ENCODE data around the gene SLC35B1. TPM values are rescaled to one million over a fixed set of nuclear protein-coding genes. Genes with fewer than 3 reads are reported as not detected.

The SLC35B1 gene, protein sequence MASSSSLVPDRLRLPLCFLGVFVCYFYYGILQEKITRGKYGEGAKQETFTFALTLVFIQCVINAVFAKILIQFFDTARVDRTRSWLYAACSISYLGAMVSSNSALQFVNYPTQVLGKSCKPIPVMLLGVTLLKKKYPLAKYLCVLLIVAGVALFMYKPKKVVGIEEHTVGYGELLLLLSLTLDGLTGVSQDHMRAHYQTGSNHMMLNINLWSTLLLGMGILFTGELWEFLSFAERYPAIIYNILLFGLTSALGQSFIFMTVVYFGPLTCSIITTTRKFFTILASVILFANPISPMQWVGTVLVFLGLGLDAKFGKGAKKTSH
- total RNA-seq = 10 to 100 TPM; 29.1 to 60.9 TPM

DNA sequence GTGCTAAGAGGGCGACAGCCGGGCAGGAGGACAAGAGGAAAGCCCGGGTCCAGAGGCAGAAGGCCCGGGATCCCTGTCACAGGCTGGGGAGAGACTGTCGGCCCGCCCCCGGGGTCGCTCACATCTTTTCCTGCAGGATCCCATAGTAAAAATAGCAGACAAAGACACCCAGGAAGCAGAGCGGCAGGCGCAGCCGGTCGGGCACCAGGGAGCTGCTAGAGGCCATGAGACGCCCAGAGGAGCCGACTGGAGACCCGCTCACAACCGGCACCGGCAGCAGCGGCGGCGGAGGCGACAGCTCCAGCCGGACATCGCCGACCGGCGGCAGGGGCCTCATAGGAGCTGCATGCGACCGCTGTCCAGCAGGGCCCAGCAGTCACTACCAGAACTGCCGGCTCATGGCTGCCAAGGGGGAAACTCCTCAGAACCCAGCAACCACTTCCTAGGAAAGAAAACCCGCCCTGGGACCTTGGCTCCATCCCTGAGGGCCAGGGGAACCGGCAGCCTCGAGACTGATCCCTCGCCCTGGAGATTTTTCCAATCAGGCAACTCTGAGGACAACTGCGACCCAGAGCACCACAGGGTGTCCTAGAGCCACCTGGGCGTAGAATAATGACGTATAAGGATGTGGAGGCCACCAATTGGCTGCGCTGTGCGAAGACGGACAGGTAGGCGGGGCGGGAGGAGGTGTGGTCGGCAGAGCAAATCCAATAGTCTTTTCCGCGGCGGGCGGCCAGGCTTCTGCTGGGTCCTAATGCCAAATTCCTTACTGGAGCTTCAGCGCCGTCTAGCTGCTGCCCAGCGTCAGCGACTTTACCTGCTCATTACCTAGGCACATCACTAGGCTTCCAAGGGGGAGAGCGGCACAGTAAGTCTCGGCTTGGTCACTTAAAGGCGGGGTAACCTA lies at the start of gene SLC35B1:
TSS of gene SLC35B1 (minus strand) at position 357 of the 907 bp plus-strand sequence. CDS start at position 226, 131 bp downstream.
- Mint-ChIP-seq H3K36me3 (ENCODE audit: low read depth) (peaks cover 66% of the 10 kb centered on the region), H3K4me3 (peak within 1 kb of the TSS; percentile 92), H3K27ac (peak within 1 kb of the TSS; percentile 94), H3K27me3 (no peaks in the 10 kb centered on the region), H3K9me3 (no peaks in the 10 kb centered on the region), H3K4me1 (peaks cover 19% of the 10 kb centered on the region)
- ATAC-seq (replicated peaks) = peak; percentile 95

DNA sequence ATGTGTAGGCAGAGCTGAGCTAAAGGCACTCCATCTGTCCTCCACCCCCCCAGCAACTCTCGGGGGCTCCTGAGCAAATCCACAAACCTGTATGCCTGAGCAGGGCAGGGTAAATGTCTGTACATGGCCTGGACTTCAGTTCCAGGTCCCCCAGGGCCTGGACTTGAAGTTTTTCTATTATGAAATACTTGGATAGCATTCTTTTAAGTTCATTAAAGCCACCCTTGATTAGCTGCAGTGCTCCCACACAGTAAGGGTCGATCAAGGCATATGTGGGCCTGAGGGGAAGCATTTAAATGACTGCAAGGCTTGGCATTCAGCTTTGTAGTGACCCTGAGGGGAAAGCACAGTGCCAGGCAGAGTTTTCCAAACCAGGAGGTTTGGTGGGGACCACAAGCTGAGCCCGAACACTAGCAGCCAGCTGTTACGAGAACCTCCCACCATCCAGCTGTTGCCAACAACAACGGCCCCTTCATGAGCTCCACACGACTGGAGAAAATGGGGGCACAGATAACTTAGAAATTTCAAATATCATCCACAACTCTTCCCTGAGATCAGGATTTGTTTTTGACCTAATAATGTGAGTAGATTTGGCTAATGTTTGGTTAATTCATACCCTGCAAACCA lies 49.5 kb upstream of the SLC35B1 start:
- Mint-ChIP-seq H3K36me3 (ENCODE audit: low read depth) (peaks cover 39% of the 10 kb centered on the region), H3K4me3 (peak overlapping the region; percentile 11), H3K4me1 (peaks cover 50% of the 10 kb centered on the region), H3K27ac (peak overlapping the region; percentile 53), H3K9me3 (no peaks in the 10 kb centered on the region), H3K27me3 (no peaks in the 10 kb centered on the region)
- ATAC-seq (replicated peaks) = no peak

DNA sequence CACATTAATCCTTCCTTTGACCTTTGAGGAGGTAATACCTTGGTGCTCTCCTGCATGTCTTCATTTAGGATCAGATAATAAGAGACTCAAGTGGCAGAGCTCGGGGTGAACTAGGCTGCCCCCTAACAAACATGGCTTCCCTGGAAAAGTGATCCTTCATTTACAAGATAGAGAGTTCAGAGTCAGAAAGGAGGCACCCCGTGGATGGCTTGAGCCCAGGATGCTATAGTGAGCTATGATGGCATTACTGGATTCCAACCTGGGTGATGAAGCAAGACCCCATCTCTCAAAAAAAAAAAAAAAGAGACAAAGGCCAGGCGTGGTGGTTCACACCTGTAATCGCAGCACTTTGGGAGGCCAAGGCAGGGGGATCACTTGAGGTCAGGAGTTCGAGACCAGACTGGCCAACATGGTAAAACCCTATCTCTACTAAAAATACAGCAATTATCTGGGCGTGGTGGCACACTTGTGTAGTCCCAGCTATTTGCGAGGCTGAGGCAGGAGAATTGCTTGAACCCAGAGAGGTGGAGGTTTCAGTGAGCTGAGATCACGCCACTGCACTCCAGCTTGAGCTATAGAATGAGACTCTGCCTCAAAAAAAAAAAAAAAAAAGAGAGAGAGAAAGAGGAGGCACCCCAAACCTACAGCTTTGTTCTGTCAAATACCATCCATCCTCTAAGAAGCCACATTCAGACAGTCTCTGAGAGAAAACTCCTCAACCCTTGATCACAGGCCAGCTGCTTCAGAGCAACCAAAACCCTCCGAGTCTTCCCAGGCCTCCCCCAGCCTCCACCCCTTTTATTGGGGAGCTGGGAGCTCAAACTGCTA lies 48.8 kb upstream of the SLC35B1 start:
- Mint-ChIP-seq H3K27me3 (no peaks in the 10 kb centered on the region), H3K27ac (peak overlapping the region; percentile 53), H3K4me1 (peaks cover 46% of the 10 kb centered on the region), H3K36me3 (ENCODE audit: low read depth) (peaks cover 39% of the 10 kb centered on the region), H3K9me3 (no peaks in the 10 kb centered on the region), H3K4me3 (peak overlapping the region; percentile 12)
- no peak for ATAC-seq (replicated peaks)

DNA sequence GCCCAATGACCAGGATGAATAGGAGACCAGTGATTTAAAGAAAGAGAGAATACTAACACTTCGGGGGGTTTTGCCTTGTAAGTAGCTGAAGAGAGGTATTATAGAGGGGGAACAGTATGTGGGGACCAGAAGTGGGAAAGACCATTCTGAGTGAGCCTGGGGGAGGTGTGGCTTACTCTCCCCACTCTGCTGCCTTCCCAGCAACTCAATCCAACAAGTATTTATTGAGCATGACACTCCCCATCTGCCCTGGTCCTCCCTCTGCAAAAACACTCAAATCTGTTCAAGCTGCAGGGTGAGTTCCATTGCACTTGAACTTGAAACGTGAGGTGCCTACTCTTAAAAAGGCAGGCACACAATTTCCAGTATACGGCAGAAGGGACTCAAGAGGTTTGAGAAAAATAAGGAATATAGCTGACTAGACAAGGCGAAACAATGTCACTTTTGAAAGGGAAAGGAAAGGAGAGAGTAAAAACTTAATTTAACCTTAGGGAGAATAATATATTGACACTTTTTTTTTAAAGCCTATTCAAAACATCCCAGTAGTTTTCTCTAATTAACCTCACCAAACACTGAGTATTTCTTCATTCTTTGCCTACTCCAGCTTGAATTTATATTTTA lies 48.0 kb upstream of the SLC35B1 start:
- peaks cover 39% of the 10 kb centered on the region for H3K36me3 Mint-ChIP-seq (ENCODE audit: low read depth)
- peak overlapping the region; percentile 53 for H3K27ac Mint-ChIP-seq
- peak overlapping the region; percentile 12 for H3K4me3 Mint-ChIP-seq
- H3K27me3 Mint-ChIP-seq = no peaks in the 10 kb centered on the region
- H3K9me3 Mint-ChIP-seq = no peaks in the 10 kb centered on the region
- H3K4me1 Mint-ChIP-seq = peaks cover 42% of the 10 kb centered on the region
- no peak for ATAC-seq (replicated peaks)

DNA sequence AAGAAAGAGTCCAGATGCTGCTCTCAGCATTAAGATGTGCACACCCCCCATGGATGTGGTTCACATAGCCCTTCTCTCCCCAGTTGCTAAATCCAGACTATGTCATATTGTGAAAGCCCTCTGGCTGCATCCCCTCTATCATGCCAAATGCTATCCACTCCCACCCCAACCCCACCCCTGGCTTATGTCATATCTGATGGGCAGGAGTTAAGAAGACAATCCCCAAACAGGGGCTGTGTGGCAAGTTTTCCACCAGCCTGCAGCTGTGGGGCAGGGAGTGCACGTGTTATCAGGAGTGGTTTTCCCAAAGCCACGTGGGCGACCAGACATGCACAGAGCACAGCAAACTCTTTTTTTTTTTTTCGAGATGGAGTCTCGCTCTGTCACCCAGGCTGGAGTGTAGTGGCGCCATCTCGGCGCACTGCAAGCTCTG lies 46.2 kb upstream of the SLC35B1 start:
- ATAC-seq (replicated peaks) = no peak
- H3K27ac Mint-ChIP-seq = peak overlapping the region; percentile 55
- peaks cover 31% of the 10 kb centered on the region for H3K36me3 Mint-ChIP-seq (ENCODE audit: low read depth)
- no peaks in the 10 kb centered on the region for H3K9me3 Mint-ChIP-seq
- H3K4me1 Mint-ChIP-seq = peaks cover 38% of the 10 kb centered on the region
- peak overlapping the region; percentile 21 for H3K4me3 Mint-ChIP-seq
- H3K27me3 Mint-ChIP-seq = no peaks in the 10 kb centered on the region

DNA sequence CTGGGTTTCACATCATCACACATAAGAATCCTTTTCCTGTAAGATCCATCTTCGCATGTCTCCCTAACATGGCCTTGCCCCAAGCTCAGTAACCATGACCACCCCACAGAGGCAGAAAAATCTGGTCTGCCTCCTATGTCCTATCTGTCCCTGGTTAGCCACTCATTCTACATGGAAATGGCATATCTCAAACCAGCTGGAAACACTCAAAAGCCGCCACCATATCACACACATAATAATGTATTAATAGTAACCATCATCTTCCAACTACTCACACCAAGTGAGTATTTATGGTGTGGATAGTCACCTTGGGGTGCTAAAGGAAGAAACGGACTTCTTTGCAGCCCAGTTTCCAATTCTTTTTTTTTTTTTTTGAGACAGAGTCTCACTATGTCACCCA lies 44.7 kb upstream of the SLC35B1 start:
- Mint-ChIP-seq H3K4me3 (peak overlapping the region; percentile 21), H3K9me3 (no peaks in the 10 kb centered on the region), H3K27me3 (no peaks in the 10 kb centered on the region), H3K27ac (peak overlapping the region; percentile 55), H3K36me3 (ENCODE audit: low read depth) (peaks cover 26% of the 10 kb centered on the region), H3K4me1 (peaks cover 46% of the 10 kb centered on the region)
- ATAC-seq (replicated peaks) = no peak

DNA sequence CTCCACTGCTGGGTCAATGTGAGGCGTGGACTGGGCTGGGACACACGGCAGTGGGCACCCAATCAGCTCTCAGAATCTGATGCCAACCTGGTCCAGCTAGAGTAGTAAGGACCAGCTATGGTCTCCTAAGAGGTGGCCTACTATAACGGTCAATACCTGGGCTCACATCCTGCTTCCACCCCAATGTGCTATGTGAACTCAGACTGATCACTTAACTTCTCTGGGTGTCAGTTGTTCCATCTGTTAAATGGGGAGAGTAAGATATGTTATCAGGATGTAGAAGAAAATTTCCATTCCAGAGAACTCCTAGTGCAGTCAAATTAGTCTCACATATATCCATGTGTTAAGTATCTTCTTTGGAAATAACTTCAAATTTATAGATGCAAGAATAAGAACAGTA lies 42.0 kb upstream of the SLC35B1 start:
- Mint-ChIP-seq H3K27ac (peak overlapping the region; percentile 34), H3K4me1 (peaks cover 59% of the 10 kb centered on the region), H3K4me3 (peak overlapping the region; percentile 25), H3K27me3 (no peaks in the 10 kb centered on the region), H3K9me3 (no peaks in the 10 kb centered on the region), H3K36me3 (ENCODE audit: low read depth) (peaks cover 21% of the 10 kb centered on the region)
- no peak for ATAC-seq (replicated peaks)

DNA sequence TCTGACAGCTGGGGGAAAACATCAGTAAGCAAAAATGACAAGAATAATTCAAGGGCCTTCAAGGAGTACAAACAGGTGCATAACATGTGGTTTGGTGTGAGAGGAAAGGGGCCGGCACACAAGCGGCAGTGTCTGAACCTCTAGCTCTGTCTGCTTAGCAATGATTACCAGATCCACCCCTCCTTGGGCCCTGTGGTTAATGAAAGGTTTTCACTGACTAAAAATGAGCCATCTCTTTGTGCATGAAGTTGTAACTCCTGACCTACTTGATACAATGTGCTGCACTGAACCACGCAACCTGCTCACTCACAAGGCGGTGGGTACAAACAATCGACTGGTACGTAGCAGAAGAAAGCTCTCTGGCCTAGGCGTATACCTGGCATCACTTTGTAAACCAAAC lies 41.0 kb upstream of the SLC35B1 start:
- Mint-ChIP-seq H3K9me3 (no peaks in the 10 kb centered on the region), H3K4me1 (peaks cover 56% of the 10 kb centered on the region), H3K27ac (peak overlapping the region; percentile 92), H3K27me3 (no peaks in the 10 kb centered on the region), H3K4me3 (peak overlapping the region; percentile 84), H3K36me3 (ENCODE audit: low read depth) (peaks cover 21% of the 10 kb centered on the region)
- peak; percentile 90 for ATAC-seq (replicated peaks)

DNA sequence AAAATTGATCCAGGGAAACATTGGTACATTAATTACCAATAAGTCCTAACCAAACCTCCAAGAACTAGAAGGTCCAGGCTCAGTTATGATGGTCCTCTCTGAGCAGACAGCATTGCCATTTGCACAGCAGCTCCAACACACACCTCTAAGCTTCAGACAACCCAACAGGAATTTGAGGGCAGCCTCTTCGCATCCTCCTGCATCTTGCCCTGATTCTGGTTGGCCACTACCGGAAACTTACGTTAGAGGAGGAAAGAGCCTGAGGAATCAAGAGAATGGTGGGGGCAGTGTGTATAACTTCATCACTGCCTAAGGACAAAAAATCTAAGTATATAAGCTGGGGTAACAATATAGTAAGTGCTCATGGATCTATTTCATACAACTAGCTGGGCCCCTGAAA lies 40.5 kb upstream of the SLC35B1 start:
- H3K36me3 Mint-ChIP-seq (ENCODE audit: low read depth) = peaks cover 21% of the 10 kb centered on the region
- ATAC-seq (replicated peaks) = no peak
- H3K4me1 Mint-ChIP-seq = peaks cover 55% of the 10 kb centered on the region
- H3K27ac Mint-ChIP-seq = peak overlapping the region; percentile 92
- H3K27me3 Mint-ChIP-seq = no peaks in the 10 kb centered on the region
- peak overlapping the region; percentile 84 for H3K4me3 Mint-ChIP-seq
- H3K9me3 Mint-ChIP-seq = no peaks in the 10 kb centered on the region

DNA sequence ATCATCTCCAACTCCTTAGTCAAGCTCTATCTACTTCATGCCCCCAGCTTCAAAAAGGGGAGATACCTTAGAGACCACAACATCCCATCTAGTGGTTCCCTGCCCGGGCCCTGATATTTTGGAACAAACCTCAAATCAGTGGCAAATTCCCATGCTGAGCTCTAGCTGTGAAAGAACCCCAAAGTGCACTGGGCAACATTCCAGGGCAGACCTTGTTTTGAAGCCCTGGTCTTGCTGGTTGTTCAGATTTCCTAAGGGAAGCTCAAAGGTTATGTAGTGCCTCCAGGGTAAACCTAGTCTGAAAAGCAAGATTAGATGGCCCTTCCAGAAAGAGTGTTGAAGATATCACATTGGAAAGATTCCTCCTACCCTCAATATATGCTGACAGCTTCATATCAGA lies 39.9 kb upstream of the SLC35B1 start:
- Mint-ChIP-seq H3K9me3 (no peaks in the 10 kb centered on the region), H3K36me3 (ENCODE audit: low read depth) (peaks cover 21% of the 10 kb centered on the region), H3K27ac (peak overlapping the region; percentile 85), H3K4me3 (peak overlapping the region; percentile 84), H3K27me3 (no peaks in the 10 kb centered on the region), H3K4me1 (peaks cover 60% of the 10 kb centered on the region)
- no peak for ATAC-seq (replicated peaks)

DNA sequence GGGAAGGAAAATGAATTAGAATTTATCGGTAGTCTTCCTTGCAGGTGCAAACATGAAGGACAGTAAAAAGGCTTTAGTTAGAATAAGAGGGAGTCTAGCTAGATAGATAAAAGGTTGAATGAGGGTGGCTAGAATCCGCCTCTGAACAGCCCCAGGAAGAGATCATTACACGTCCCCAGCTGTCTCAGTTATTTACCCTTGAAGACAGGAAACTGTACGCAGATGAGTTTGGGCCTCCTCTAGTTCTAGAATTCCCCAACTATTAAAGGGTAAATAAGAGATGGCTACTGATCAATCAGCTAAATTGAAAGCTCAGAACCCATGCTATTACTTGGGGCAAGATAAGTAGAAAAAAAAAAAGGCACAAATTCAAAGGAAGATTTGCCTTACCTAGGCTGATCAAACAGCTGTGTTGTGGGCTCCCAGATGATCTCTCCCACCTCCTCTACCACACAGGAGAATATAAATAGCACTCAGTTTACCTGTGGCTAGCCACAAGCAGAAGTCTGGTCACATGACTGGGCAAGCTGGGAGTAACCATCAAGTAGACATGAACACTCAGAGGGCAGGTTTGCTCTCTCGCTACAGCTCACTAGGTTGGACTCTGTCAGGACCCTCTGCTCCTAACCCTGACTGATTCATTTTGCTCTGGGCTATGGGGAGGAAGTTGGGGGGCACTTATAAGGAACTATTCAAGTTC lies 39.2 kb upstream of the SLC35B1 start:
- no peaks in the 10 kb centered on the region for H3K9me3 Mint-ChIP-seq
- peak; percentile 45 for ATAC-seq (replicated peaks)
- H3K4me3 Mint-ChIP-seq = peak overlapping the region; percentile 84
- peaks cover 60% of the 10 kb centered on the region for H3K4me1 Mint-ChIP-seq
- no peaks in the 10 kb centered on the region for H3K27me3 Mint-ChIP-seq
- H3K27ac Mint-ChIP-seq = peak overlapping the region; percentile 85
- H3K36me3 Mint-ChIP-seq (ENCODE audit: low read depth) = peaks cover 21% of the 10 kb centered on the region

DNA sequence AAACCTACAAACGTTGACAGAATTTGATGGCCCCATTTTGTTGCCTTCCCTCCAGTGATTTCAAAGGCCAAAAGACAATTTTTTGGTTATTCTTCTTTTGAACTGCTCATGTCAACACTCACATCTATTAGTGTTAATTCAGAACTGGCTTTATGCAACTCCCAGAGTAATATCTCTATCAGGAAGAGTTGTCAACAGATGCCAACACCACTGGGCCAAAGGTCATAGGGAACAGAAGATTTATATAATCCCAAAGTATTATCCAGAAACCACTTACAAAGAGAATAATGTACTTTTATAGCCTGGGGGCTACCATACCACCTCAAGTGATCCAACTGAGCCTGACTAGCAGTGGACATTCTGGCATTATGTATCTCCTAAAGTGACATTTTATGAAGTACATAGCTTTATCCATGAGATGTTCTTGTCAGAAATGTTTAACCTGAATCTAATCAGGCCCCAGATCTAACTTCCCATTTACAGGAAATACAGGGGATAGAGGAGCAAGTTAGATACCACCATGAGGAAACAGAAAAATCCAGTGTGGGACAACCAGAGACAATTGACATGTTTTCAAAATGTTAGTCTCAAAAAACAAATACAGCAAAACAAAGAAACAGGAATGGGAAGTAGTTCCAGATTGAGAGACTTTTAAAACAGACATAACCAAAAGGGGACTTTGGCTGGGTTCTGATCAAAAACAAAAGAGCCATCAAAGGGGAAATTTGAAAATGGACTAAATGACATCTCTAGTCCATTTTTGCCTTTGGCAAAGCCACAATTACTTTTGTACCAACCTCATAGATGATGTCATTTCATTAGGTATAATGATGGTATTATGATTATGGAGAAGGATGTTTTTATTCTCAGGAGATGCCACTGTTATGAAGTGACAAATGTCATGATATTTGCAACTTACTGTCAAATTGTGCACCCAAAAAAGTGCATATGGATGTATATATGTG lies 37.7 kb upstream of the SLC35B1 start:
- H3K27ac Mint-ChIP-seq = peak overlapping the region; percentile 85
- peak overlapping the region; percentile 84 for H3K4me3 Mint-ChIP-seq
- H3K4me1 Mint-ChIP-seq = peaks cover 71% of the 10 kb centered on the region
- H3K36me3 Mint-ChIP-seq (ENCODE audit: low read depth) = peaks cover 21% of the 10 kb centered on the region
- peak; percentile 13 for ATAC-seq (replicated peaks)
- no peaks in the 10 kb centered on the region for H3K9me3 Mint-ChIP-seq
- no peaks in the 10 kb centered on the region for H3K27me3 Mint-ChIP-seq

Data from activated T-helper 17 cell treated with anti-CD3 and anti-CD28 coated beads, Interleukin-2, amount 50 U/mL, for 72 hours (primary cell).